HG03457 (cell line): ENCODE measurements around the gene CENPV.

Experiments
- ATAC-seq: cut with Tn5 transposase; IDR thresholded peaks from one replicate; pipeline ENCODE4 v1.9.1; 2021; ENCODE audit warnings: moderate number of reproducible peaks; ENCODE audit not compliant: unreplicated experiment

Gene CENPV

GRCh38 chr17:16363749-16364536 lies 10.7 kb upstream of the CENPV start:
- no peak for ATAC-seq

GRCh38 chr17:16361874-16362273 lies 8.6 kb upstream of the CENPV start:
- ATAC-seq = no peak

GRCh38 chr17:16358394-16358793 lies 5.1 kb upstream of the CENPV start:
- ATAC-seq = no peak

GRCh38 chr17:16354585-16354984 lies 1.3 kb upstream of the CENPV start:
- ATAC-seq = no peak

- ATAC-seq = peak; percentile 21
Measured at GRCh38 chr17:16352667-16353316, 477 bp downstream of the CENPV start.

GRCh38 chr17:16352303-16352666 lies 984 bp downstream of the CENPV start:
- ATAC-seq = no peak

GRCh38 chr17:16351831-16352230 lies 1.4 kb downstream of the CENPV start:
- no peak for ATAC-seq

GRCh38 chr17:16349431-16349830 lies 3.8 kb downstream of the CENPV start:
- no peak for ATAC-seq

GRCh38 chr17:16348586-16348985 lies 4.7 kb downstream of the CENPV start:
- no peak for ATAC-seq

GRCh38 chr17:16346721-16347271 lies 6.5 kb downstream of the CENPV start:
- ATAC-seq = no peak

GRCh38 chr17:16345565-16345964 lies 7.7 kb downstream of the CENPV start:
- no peak for ATAC-seq

- ATAC-seq = no peak
Measured at GRCh38 chr17:16343569-16343968, 9.7 kb downstream of the CENPV start.

GRCh38 chr17:16342979-16343378 lies 10.3 kb downstream of the CENPV start:
- ATAC-seq = no peak

GRCh38 chr17:16339959-16340358 lies 13.3 kb downstream of the CENPV start:
- no peak for ATAC-seq

- no peak for ATAC-seq
Measured at GRCh38 chr17:16339402-16339801, 13.9 kb downstream of the CENPV start.

GRCh38 chr17:16338391-16338790 lies 14.9 kb downstream of the CENPV start:
- no peak for ATAC-seq

GRCh38 chr17:16329519-16330271 lies 23.6 kb downstream of the CENPV start:
- ATAC-seq = no peak

GRCh38 chr17:16328997-16329396 lies 24.3 kb downstream of the CENPV start:
- ATAC-seq = no peak

- no peak for ATAC-seq
Measured at GRCh38 chr17:16327018-16327417, 26.3 kb downstream of the CENPV start.

GRCh38 chr17:16325964-16326363 lies 27.3 kb downstream of the CENPV start:
- ATAC-seq = no peak

- ATAC-seq = no peak
Measured at GRCh38 chr17:16322636-16323035, 30.6 kb downstream of the CENPV start.

GRCh38 chr17:16319969-16320368 lies 33.3 kb downstream of the CENPV start:
- no peak for ATAC-seq
